ENCODE data around the gene LSM3.

LSM3 gene

GRCh38 chr3:14235003-14235911 is 56.6 kb downstream of the LSM3 start:
- no peak for TF ChIP-seq POLR2A (IDR thresholded peaks at IDR 0.05; ENCODE audit: low read length)
- TF ChIP-seq GATA1 (IDR thresholded peaks at IDR 0.05; ENCODE audit: low read depth, low read length): no peak
- no peak for DNase-seq

GRCh38 chr3:14235912-14236295 is 57.3 kb downstream of the LSM3 start:
- TF ChIP-seq GATA1 (IDR thresholded peaks at IDR 0.05; ENCODE audit: low read depth, low read length): no peak
- no peak for TF ChIP-seq POLR2A (IDR thresholded peaks at IDR 0.05; ENCODE audit: low read length)
- DNase-seq: no peak

- DNase-seq: no peak
- TF ChIP-seq GATA1 (IDR thresholded peaks at IDR 0.05; ENCODE audit: low read depth, low read length) (no peak), POLR2A (IDR thresholded peaks at IDR 0.05; ENCODE audit: low read length) (no peak)
Measured at GRCh38 chr3:14236902-14237301, 58.3 kb downstream of the LSM3 start.

GRCh38 chr3:14237457-14237856 is 58.8 kb downstream of the LSM3 start:
- TF ChIP-seq GATA1 (IDR thresholded peaks at IDR 0.05; ENCODE audit: low read depth, low read length) (no peak), POLR2A (IDR thresholded peaks at IDR 0.05; ENCODE audit: low read length) (no peak)
- DNase-seq: no peak

GRCh38 chr3:14238356-14238755 is 59.7 kb downstream of the LSM3 start:
- TF ChIP-seq POLR2A (IDR thresholded peaks at IDR 0.05; ENCODE audit: low read length) (no peak), GATA1 (IDR thresholded peaks at IDR 0.05; ENCODE audit: low read depth, low read length) (no peak)
- DNase-seq: no peak

- DNase-seq: no peak
- TF ChIP-seq GATA1 (IDR thresholded peaks at IDR 0.05; ENCODE audit: low read depth, low read length): no peak
- no peak for TF ChIP-seq POLR2A (IDR thresholded peaks at IDR 0.05; ENCODE audit: low read length)
Measured at GRCh38 chr3:14238930-14239329, 60.3 kb downstream of the LSM3 start.

- no peak for TF ChIP-seq POLR2A (IDR thresholded peaks at IDR 0.05; ENCODE audit: low read length)
- no peak for TF ChIP-seq GATA1 (IDR thresholded peaks at IDR 0.05; ENCODE audit: low read depth, low read length)
- DNase-seq: no peak
Measured at GRCh38 chr3:14239940-14240339, 61.3 kb downstream of the LSM3 start.

GRCh38 chr3:14240366-14240765 is 61.7 kb downstream of the LSM3 start:
- DNase-seq: no peak
- TF ChIP-seq GATA1 (IDR thresholded peaks at IDR 0.05; ENCODE audit: low read depth, low read length): no peak

GRCh38 chr3:14241716-14242115 is 63.1 kb downstream of the LSM3 start:
- TF ChIP-seq POLR2A (IDR thresholded peaks at IDR 0.05; ENCODE audit: low read length) (no peak), GATA1 (IDR thresholded peaks at IDR 0.05; ENCODE audit: low read depth, low read length) (no peak)
- DNase-seq: no peak

- no peak for DNase-seq
- no peak for TF ChIP-seq POLR2A (IDR thresholded peaks at IDR 0.05; ENCODE audit: low read length)
- TF ChIP-seq GATA1 (IDR thresholded peaks at IDR 0.05; ENCODE audit: low read depth, low read length): no peak
Measured at GRCh38 chr3:14242490-14243311, 64.1 kb downstream of the LSM3 start.

GRCh38 chr3:14243782-14244181 is 65.2 kb downstream of the LSM3 start:
- DNase-seq: no peak
- TF ChIP-seq GATA1 (IDR thresholded peaks at IDR 0.05; ENCODE audit: low read depth, low read length) (no peak), POLR2A (IDR thresholded peaks at IDR 0.05; ENCODE audit: low read length) (no peak)

GRCh38 chr3:14244521-14245247 is 66.1 kb downstream of the LSM3 start:
- no peak for DNase-seq
- TF ChIP-seq GATA1 (IDR thresholded peaks at IDR 0.05; ENCODE audit: low read depth, low read length) (no peak), POLR2A (IDR thresholded peaks at IDR 0.05; ENCODE audit: low read length) (no peak)

- DNase-seq: no peak
- TF ChIP-seq GATA1 (IDR thresholded peaks at IDR 0.05; ENCODE audit: low read depth, low read length): no peak
- no peak for TF ChIP-seq POLR2A (IDR thresholded peaks at IDR 0.05; ENCODE audit: low read length)
Measured at GRCh38 chr3:14245248-14245639, 66.6 kb downstream of the LSM3 start.

GRCh38 chr3:14245822-14246221 is 67.2 kb downstream of the LSM3 start:
- DNase-seq: no peak
- TF ChIP-seq GATA1 (IDR thresholded peaks at IDR 0.05; ENCODE audit: low read depth, low read length) (no peak), POLR2A (IDR thresholded peaks at IDR 0.05; ENCODE audit: low read length) (no peak)

Data from erythroblast (primary cell).